Globus pallidus (tissue), 1 donor: ENCODE results near the gene HEG1.

Source experiments
- DNase-seq: peaks from one replicate; pipeline ENCODE4 v3.0.0-alpha.2; 2015; ENCODE audit warnings: low spot score

HEG1 gene

GRCh38 chr3:125045194-125045593 is 10.6 kb downstream of the HEG1 start:
- no peak for DNase-seq

GRCh38 chr3:125043599-125044151 is 12.1 kb downstream of the HEG1 start:
- no peak for DNase-seq

GRCh38 chr3:125042725-125043406 is 12.9 kb downstream of the HEG1 start:
- no peak for DNase-seq

GRCh38 chr3:125039131-125040100 is 16.4 kb downstream of the HEG1 start:
- peak; percentile 74 for DNase-seq

GRCh38 chr3:125037498-125038150 is 18.2 kb downstream of the HEG1 start:
- no peak for DNase-seq

GRCh38 chr3:125035217-125035616 is 20.6 kb downstream of the HEG1 start:
- no peak for DNase-seq

- DNase-seq: no peak
Observed at GRCh38 chr3:125033616-125034015, 22.2 kb downstream of the HEG1 start.

- DNase-seq: no peak
Observed at GRCh38 chr3:125033135-125033534, 22.7 kb downstream of the HEG1 start.

GRCh38 chr3:125032683-125033082 is 23.1 kb downstream of the HEG1 start:
- no peak for DNase-seq

GRCh38 chr3:125032100-125032643 is 23.6 kb downstream of the HEG1 start:
- no peak for DNase-seq

- no peak for DNase-seq
Observed at GRCh38 chr3:125031544-125031943, 24.3 kb downstream of the HEG1 start.

GRCh38 chr3:125028657-125029056 is 27.1 kb downstream of the HEG1 start:
- no peak for DNase-seq

- no peak for DNase-seq
Observed at GRCh38 chr3:125025642-125026041, 30.2 kb downstream of the HEG1 start.

- DNase-seq: no peak
Observed at GRCh38 chr3:125024817-125025216, 31.0 kb downstream of the HEG1 start.

GRCh38 chr3:125023833-125024555 is 31.8 kb downstream of the HEG1 start:
- DNase-seq: no peak

- DNase-seq: no peak
Observed at GRCh38 chr3:125022206-125022605, 33.6 kb downstream of the HEG1 start.

- DNase-seq: no peak
Observed at GRCh38 chr3:125019271-125019670, 36.5 kb downstream of the HEG1 start.

GRCh38 chr3:125017406-125017805 is 38.4 kb downstream of the HEG1 start:
- DNase-seq: no peak

- no peak for DNase-seq
Observed at GRCh38 chr3:125014570-125015179, 41.1 kb downstream of the HEG1 start.

GRCh38 chr3:125013095-125013494 is 42.7 kb downstream of the HEG1 start:
- DNase-seq: no peak

- DNase-seq: no peak
Observed at GRCh38 chr3:125011941-125012340, 43.9 kb downstream of the HEG1 start.
